ENCODE measurements around the gene TRPV5. TPM values are rescaled to one million over a fixed set of nuclear protein-coding genes. Genes with fewer than 3 reads are reported as not detected.
A peak's percentile ranks its signal among the peaks of the same experiment; 100 is the strongest.

The TRPV5 gene
- polyA plus RNA-seq, 6 donors from 2014 or later, result not detected

GRCh38 chr7:142876236-142876960 is 57.1 kb downstream of the TRPV5 start:
- H3K4me3 Mint-ChIP-seq, result no peak overlapping the region

GRCh38 chr7:142875456-142875855 is 58.1 kb downstream of the TRPV5 start:
- Mint-ChIP-seq H3K36me3 (no peaks in the 10 kb centered on the region), H3K9me3 (no peaks in the 10 kb centered on the region), H3K4me3 (no peak overlapping the region), H3K4me1 (peaks cover 0 to 5% (median 0%) of the 10 kb centered on the region in 3 donors), H3K27ac (peak overlapping the region in 1 of 6 donors; percentile 35), H3K27me3 (peaks cover 0 to 43% (median 19%) of the 10 kb centered on the region in 3 donors)
- DNase-seq, result no peak
- no peak for ATAC-seq (ENCODE audit: low read depth in 2 of 2)

More at GRCh38 chr7:142876236-142876960, 57.1 kb downstream of the TRPV5 start:
- H3K4me1 Mint-ChIP-seq, result peaks cover 0 to 5% (median 0%) of the 10 kb centered on the region in 3 donors
- H3K27ac Mint-ChIP-seq, result peak overlapping the region in 2 of 6 donors; percentile 22 to 84
- ATAC-seq (ENCODE audit: low read depth in 2 of 2), result no peak
- no peaks in the 10 kb centered on the region for H3K9me3 Mint-ChIP-seq
- H3K36me3 Mint-ChIP-seq, result no peaks in the 10 kb centered on the region
- no peak for DNase-seq
- peaks cover 5 to 50% (median 19%) of the 10 kb centered on the region in 3 donors for H3K27me3 Mint-ChIP-seq

DNA sequence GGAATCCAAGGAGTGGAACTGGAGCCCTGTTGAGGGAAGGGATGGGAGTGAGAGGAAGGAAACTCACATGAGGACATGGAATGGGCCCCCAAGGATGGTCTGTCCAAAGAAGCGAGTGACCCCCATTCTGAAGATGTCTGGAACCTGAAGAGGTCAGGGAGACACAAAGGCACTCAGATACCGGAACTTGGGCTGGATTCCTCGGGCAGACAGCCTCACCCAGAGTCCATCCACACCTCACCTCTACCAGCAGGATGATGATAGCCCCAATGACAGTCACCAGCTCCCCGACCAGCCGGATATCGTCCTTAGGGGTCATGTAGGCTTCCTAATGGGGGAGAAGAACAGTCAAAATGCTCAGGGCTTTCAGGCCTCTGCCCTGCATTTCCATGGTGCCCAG is 58.7 kb downstream of the TRPV5 start:
- H3K4me1 Mint-ChIP-seq, result peaks cover 0 to 5% (median 0%) of the 10 kb centered on the region in 3 donors
- ATAC-seq (ENCODE audit: low read depth in 2 of 2) (no peak), DNase-seq (no peak)
- peaks cover 0 to 2% (median 0%) of the 10 kb centered on the region in 7 donors for H3K9me3 Mint-ChIP-seq
- peaks cover 3 to 6% of the 10 kb centered on the region in 2 donors for H3K36me3 Mint-ChIP-seq
- H3K4me3 Mint-ChIP-seq, result no peak overlapping the region
- peaks cover 0 to 38% (median 19%) of the 10 kb centered on the region in 3 donors for H3K27me3 Mint-ChIP-seq
- no peak overlapping the region for H3K27ac Mint-ChIP-seq

DNA sequence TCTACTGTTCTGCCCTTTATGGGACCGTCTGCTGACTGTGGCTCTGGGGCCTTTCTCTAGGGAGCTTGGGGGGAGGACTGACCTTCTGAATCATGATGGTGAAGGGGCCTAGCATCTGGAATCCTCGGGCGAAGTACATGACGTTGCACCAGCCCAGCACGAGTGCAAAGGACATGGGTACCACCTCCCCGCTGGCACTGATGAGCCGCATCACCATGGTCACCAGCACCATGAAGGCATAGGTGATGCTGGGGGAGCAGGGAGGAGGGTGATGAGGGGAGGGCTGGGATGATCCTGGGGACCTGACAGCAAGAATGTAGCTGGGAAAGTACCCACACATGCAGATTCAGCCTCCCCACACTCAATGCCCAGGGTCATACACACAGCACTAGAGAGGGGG is 59.1 kb downstream of the TRPV5 start:
- no peak overlapping the region for H3K27ac Mint-ChIP-seq
- no peak for DNase-seq
- H3K27me3 Mint-ChIP-seq, result peaks cover 0 to 34% (median 19%) of the 10 kb centered on the region in 3 donors
- ATAC-seq (ENCODE audit: low read depth in 2 of 2), result no peak
- H3K4me1 Mint-ChIP-seq, result peaks cover 0 to 5% (median 0%) of the 10 kb centered on the region in 3 donors
- H3K4me3 Mint-ChIP-seq, result no peak overlapping the region
- peaks cover 7 to 10% of the 10 kb centered on the region in 2 donors for H3K36me3 Mint-ChIP-seq
- peaks cover 0 to 2% (median 0%) of the 10 kb centered on the region in 7 donors for H3K9me3 Mint-ChIP-seq

GRCh38 chr7:142873871-142874270 is 59.7 kb downstream of the TRPV5 start:
- Mint-ChIP-seq H3K4me3 (no peak overlapping the region), H3K27ac (no peak overlapping the region)

GRCh38 chr7:142873281-142873784 is 60.2 kb downstream of the TRPV5 start:
- Mint-ChIP-seq H3K27ac (peak overlapping the region in 1 of 6 donors; percentile 39), H3K4me1 (peaks cover 0 to 5% (median 0%) of the 10 kb centered on the region in 3 donors), H3K36me3 (peaks cover 9 to 11% of the 10 kb centered on the region in 2 donors), H3K9me3 (peaks cover 0 to 2% (median 0%) of the 10 kb centered on the region in 7 donors), H3K27me3 (peaks cover 0 to 28% (median 19%) of the 10 kb centered on the region in 3 donors), H3K4me3 (no peak overlapping the region)
- no peak for ATAC-seq (ENCODE audit: low read depth in 2 of 2)
- DNase-seq, result no peak

More at GRCh38 chr7:142873871-142874270, 59.7 kb downstream of the TRPV5 start:
- H3K4me1 Mint-ChIP-seq, result peaks cover 0 to 5% (median 0%) of the 10 kb centered on the region in 3 donors
- DNase-seq (no peak), ATAC-seq (ENCODE audit: low read depth in 2 of 2) (no peak)
- peaks cover 9 to 11% of the 10 kb centered on the region in 2 donors for H3K36me3 Mint-ChIP-seq
- peaks cover 0 to 2% (median 0%) of the 10 kb centered on the region in 7 donors for H3K9me3 Mint-ChIP-seq
- H3K27me3 Mint-ChIP-seq, result peaks cover 0 to 31% (median 19%) of the 10 kb centered on the region in 3 donors

- H3K9me3 Mint-ChIP-seq, result peaks cover 0 to 2% (median 0%) of the 10 kb centered on the region in 7 donors
- no peak overlapping the region for H3K4me3 Mint-ChIP-seq
- DNase-seq (no peak), ATAC-seq (ENCODE audit: low read depth in 2 of 2) (no peak)
- peaks cover 0 to 5% (median 0%) of the 10 kb centered on the region in 3 donors for H3K4me1 Mint-ChIP-seq
- H3K27me3 Mint-ChIP-seq, result peaks cover 0 to 19% (median 18%) of the 10 kb centered on the region in 3 donors
- peaks cover 9 to 11% of the 10 kb centered on the region in 2 donors for H3K36me3 Mint-ChIP-seq
- H3K27ac Mint-ChIP-seq, result peak overlapping the region in 1 of 6 donors; percentile 87
Measured at GRCh38 chr7:142872106-142872675, 61.4 kb downstream of the TRPV5 start.

DNA sequence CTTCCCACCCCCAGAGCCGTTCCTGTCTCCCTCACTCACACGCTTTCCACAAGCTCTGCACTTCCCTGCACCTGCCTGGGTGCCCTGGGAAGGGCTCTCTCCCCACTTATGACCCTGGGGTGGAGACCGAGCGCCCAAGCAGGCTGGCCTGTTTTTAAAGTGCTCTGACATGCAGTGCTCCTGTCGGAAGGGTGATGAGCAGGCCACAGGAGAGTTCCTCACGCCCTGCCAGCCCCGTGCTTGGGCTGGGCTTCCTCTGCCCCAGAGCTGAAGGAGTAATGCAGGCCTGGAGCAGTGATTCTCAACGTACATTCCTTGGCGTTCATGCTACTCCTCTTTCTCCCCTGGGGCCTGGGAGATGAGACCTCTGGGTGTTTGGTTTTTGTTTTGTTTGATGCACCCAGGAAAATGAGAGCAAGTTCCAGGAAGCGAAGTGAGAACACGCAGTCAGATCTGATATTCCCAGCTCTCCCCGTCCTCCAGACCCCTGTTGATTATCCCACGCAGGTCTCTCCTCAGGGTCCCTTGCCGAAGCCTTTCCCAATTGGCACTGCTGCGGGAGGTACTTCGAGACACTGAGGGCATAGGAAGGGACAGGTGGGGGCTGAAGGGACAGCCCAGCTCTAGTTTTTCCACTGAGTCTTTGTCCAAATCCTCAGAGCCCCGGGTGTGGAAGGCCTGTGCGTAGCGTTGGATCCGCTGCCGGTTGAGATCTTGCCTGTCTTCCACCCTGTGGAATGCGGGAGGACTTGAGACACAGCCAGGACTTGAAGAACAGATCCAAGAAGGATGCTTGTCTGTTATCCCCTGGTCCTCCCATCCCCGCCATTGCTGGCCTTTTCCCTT is 62.1 kb downstream of the TRPV5 start:
- ATAC-seq (ENCODE audit: low read depth in 2 of 2) (no peak), DNase-seq (no peak)
- H3K27me3 Mint-ChIP-seq, result peaks cover 0 to 17% (median 11%) of the 10 kb centered on the region in 3 donors
- peaks cover 0 to 2% (median 0%) of the 10 kb centered on the region in 7 donors for H3K9me3 Mint-ChIP-seq
- H3K36me3 Mint-ChIP-seq, result peaks cover 9 to 11% of the 10 kb centered on the region in 2 donors
- no peak overlapping the region for H3K4me3 Mint-ChIP-seq
- H3K27ac Mint-ChIP-seq, result no peak overlapping the region
- peaks cover 0 to 5% (median 0%) of the 10 kb centered on the region in 3 donors for H3K4me1 Mint-ChIP-seq

DNA sequence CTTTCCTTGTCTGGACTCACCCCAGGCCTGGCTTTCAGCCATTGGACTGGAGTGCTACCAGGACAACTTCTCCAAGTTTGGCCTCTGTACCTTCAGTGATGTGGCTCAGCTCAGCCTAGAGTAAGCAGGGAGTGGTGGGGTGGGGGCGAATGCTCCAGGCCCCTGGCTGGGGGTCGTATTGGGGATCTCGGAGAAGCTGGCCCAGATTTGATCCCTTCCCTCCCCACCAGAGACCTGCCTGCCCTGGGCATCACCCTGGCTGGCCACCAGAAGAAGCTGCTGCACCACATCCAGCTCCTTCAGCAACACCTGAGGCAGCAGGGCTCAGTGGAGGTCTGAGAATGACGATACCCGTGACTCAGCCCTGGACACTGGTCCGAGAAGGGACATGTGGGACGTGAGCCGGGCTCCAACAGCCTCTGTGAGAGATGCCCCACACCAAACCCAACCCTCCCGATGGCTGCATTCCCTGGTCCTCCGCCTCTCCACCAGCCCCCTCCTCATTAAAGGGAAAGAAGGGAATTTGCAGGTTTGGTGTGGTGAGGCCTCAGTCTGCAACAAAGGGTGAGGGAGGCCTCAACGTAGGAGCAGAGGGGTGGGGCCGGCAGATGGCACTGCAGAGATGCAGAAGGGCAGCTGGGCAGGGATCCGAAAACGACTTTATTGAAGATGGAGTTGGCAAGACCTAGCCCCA is 62.8 kb downstream of the TRPV5 start:
- Mint-ChIP-seq H3K27me3 (peaks cover 0 to 9% (median 3%) of the 10 kb centered on the region in 3 donors), H3K27ac (no peak overlapping the region), H3K4me3 (no peak overlapping the region), H3K36me3 (peaks cover 9 to 11% of the 10 kb centered on the region in 2 donors), H3K9me3 (peaks cover 0 to 2% (median 0%) of the 10 kb centered on the region in 7 donors), H3K4me1 (peaks cover 0 to 5% (median 0%) of the 10 kb centered on the region in 3 donors)
- DNase-seq (no peak), ATAC-seq (ENCODE audit: low read depth in 2 of 2) (no peak)

- H3K27me3 Mint-ChIP-seq, result peaks cover 0 to 3% (median 0%) of the 10 kb centered on the region in 3 donors
- no peak for ATAC-seq (ENCODE audit: low read depth in 2 of 2)
- peak overlapping the region in 1 of 6 donors; percentile 69 for H3K27ac Mint-ChIP-seq
- H3K4me3 Mint-ChIP-seq, result no peak overlapping the region
- peaks cover 0 to 2% (median 0%) of the 10 kb centered on the region in 7 donors for H3K9me3 Mint-ChIP-seq
- H3K36me3 Mint-ChIP-seq, result peaks cover 9 to 11% of the 10 kb centered on the region in 2 donors
- H3K4me1 Mint-ChIP-seq, result peaks cover 0 to 4% (median 0%) of the 10 kb centered on the region in 3 donors
- DNase-seq, result no peak
Measured at GRCh38 chr7:142870147-142870559, 63.4 kb downstream of the TRPV5 start.

GRCh38 chr7:142869434-142869833 is 64.1 kb downstream of the TRPV5 start:
- H3K36me3 Mint-ChIP-seq, result peaks cover 9 to 18% of the 10 kb centered on the region in 2 donors
- H3K27me3 Mint-ChIP-seq, result no peaks in the 10 kb centered on the region
- no peak overlapping the region for H3K4me3 Mint-ChIP-seq
- DNase-seq (no peak), ATAC-seq (ENCODE audit: low read depth in 2 of 2) (no peak)
- H3K4me1 Mint-ChIP-seq, result peaks cover 0 to 4% (median 0%) of the 10 kb centered on the region in 3 donors
- H3K27ac Mint-ChIP-seq, result peak overlapping the region in 1 of 6 donors; percentile 57
- H3K9me3 Mint-ChIP-seq, result peaks cover 0 to 2% (median 0%) of the 10 kb centered on the region in 7 donors

- Mint-ChIP-seq H3K4me1 (peaks cover 0 to 4% (median 0%) of the 10 kb centered on the region in 3 donors), H3K27ac (no peak overlapping the region), H3K27me3 (no peaks in the 10 kb centered on the region), H3K9me3 (peaks cover 0 to 2% (median 0%) of the 10 kb centered on the region in 7 donors), H3K4me3 (no peak overlapping the region), H3K36me3 (peaks cover 13 to 22% of the 10 kb centered on the region in 2 donors)
- DNase-seq (no peak), ATAC-seq (ENCODE audit: low read depth in 2 of 2) (no peak)
Measured at GRCh38 chr7:142868986-142869415, 64.5 kb downstream of the TRPV5 start.
